Measurements from ENCODE around the gene PKP2.
A peak's percentile ranks its signal among the peaks of the same experiment; 100 is the strongest.

Gene PKP2

DNA sequence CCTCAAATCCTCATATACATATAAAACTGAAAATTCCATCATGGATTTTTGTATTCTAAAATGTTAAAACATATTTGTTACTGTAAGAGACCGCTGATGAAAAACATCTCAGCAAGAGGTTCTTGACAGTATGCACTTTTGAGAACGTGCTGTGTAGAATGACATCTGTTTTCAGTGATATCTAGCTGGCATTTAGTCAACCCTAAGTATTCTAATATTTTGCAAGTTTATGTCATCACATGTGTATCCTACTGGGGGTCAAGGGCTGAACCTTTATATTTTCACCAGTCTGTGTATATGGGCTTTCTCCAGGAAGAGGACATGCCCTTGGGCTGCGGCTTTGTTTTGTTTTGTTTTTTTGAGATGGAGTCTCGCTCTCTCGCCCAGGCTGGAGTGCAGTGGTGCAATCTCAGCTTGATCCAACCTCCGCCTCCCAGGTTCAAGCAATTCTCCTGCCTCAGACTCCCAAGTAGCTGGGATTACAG is 118.8 kb downstream of the PKP2 start:
- no peaks in the 10 kb centered on the region for H3K9me3 Mint-ChIP-seq
- H3K4me1 Mint-ChIP-seq, result no peaks in the 10 kb centered on the region
- H3K27me3 Mint-ChIP-seq, result peaks cover 49% of the 10 kb centered on the region
- H3K27ac Mint-ChIP-seq, result no peak overlapping the region
- H3K4me3 Mint-ChIP-seq, result no peak overlapping the region
- H3K36me3 Mint-ChIP-seq, result no peaks in the 10 kb centered on the region
- ATAC-seq, result no peak

DNA sequence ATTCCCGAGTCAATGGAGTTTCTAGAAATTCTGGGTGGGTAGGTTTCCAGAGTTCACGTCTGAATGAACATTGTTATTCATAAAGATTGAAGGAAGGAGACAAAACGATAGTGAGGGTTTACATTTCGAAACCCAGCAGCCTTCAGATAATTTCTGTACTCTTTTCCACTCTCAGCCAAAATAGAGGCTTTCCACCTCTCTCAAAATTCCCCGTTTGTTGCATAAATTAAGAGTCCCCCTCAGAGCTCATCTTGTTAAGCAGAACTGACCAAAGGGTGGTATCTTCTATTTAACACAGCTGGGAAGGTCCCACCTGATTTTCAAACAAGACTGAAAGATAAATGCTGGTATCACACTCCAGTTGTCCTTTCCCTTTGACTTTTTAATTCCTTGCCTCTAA is 119.4 kb downstream of the PKP2 start:
- Mint-ChIP-seq H3K27me3 (peaks cover 49% of the 10 kb centered on the region), H3K4me1 (no peaks in the 10 kb centered on the region), H3K36me3 (no peaks in the 10 kb centered on the region), H3K4me3 (no peak overlapping the region), H3K27ac (no peak overlapping the region), H3K9me3 (no peaks in the 10 kb centered on the region)
- peak; percentile 63 for ATAC-seq

- Mint-ChIP-seq H3K27me3 (peaks cover 58% of the 10 kb centered on the region), H3K4me3 (no peak overlapping the region), H3K36me3 (no peaks in the 10 kb centered on the region), H3K27ac (no peak overlapping the region), H3K9me3 (no peaks in the 10 kb centered on the region), H3K4me1 (no peaks in the 10 kb centered on the region)
- ATAC-seq, result no peak
Measured at GRCh38 chr12:32776258-32776657, 120.3 kb downstream of the PKP2 start.

DNA sequence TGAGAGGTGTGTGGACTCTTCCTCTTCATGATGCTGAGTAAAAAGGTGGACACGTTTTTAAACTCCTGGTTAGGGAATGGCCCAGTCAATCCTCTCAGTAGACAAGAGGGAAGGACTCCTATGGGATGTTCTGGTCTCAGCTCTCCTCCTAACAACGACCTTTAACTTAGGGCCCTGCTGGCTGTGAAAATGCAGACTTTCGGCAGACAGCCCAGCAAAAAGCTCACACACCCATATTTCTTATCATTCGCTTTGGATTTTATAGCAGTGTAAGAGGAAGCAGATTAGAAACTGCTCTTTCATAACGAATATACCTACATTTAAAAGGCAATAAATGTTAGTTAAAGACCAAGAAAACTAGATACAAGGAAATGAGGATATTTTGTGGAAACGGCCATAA is 122.9 kb downstream of the PKP2 start:
- H3K27ac Mint-ChIP-seq, result no peak overlapping the region
- no peak overlapping the region for H3K4me3 Mint-ChIP-seq
- H3K4me1 Mint-ChIP-seq, result no peaks in the 10 kb centered on the region
- no peaks in the 10 kb centered on the region for H3K36me3 Mint-ChIP-seq
- peaks cover 57% of the 10 kb centered on the region for H3K27me3 Mint-ChIP-seq
- no peak for ATAC-seq
- H3K9me3 Mint-ChIP-seq, result no peaks in the 10 kb centered on the region

DNA sequence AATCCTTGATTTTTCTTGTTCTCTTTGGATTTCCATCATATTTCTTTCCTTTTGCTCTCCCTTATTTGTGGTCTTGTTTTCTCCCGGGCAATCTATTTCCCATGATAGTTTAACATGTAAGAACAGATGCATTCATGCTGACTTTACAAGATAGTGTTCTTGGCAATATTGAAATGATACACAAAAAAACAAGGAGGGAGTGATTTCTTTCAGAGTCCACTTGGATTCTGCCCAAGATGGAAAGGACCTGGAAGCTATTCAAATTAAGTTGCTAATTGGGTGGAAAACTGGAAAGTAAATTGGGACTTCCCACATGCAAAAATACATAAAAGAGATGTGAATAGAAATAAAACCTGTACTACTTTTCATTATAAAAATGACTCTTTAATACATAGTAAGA is 126.4 kb downstream of the PKP2 start:
- Mint-ChIP-seq H3K27me3 (peaks cover 32% of the 10 kb centered on the region), H3K36me3 (no peaks in the 10 kb centered on the region), H3K9me3 (no peaks in the 10 kb centered on the region), H3K27ac (no peak overlapping the region), H3K4me1 (no peaks in the 10 kb centered on the region), H3K4me3 (no peak overlapping the region)
- ATAC-seq, result no peak

- Mint-ChIP-seq H3K36me3 (no peaks in the 10 kb centered on the region), H3K27me3 (peaks cover 25% of the 10 kb centered on the region), H3K9me3 (no peaks in the 10 kb centered on the region), H3K4me1 (no peaks in the 10 kb centered on the region), H3K27ac (no peak overlapping the region), H3K4me3 (no peak overlapping the region)
- no peak for ATAC-seq
Measured at GRCh38 chr12:32768518-32768917, 128.1 kb downstream of the PKP2 start.

DNA sequence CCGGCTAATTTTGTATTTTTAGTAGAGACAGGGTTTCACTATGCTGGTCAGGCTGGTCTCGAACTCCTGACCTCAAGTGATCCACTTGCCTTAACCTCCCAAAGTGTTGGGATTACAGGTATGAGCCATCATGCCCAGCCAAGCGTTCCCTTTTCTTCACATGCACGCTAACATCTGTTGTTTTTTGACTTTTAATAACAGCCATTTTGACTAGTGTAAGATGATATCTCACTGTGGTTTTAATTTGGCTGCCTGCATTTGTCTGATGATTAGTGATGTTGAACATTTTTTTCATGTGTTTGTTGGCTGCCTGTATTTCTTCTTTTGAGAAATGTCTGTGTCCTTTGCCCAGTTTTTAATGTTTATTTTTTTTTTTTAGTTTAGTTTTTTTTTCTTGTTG is 130.7 kb downstream of the PKP2 start:
- Mint-ChIP-seq H3K36me3 (no peaks in the 10 kb centered on the region), H3K27ac (no peak overlapping the region), H3K4me3 (no peak overlapping the region), H3K9me3 (no peaks in the 10 kb centered on the region), H3K4me1 (peaks cover 13% of the 10 kb centered on the region), H3K27me3 (peaks cover 11% of the 10 kb centered on the region)
- no peak for ATAC-seq

- Mint-ChIP-seq H3K9me3 (no peaks in the 10 kb centered on the region), H3K4me1 (peaks cover 13% of the 10 kb centered on the region), H3K36me3 (no peaks in the 10 kb centered on the region), H3K4me3 (no peak overlapping the region), H3K27me3 (no peaks in the 10 kb centered on the region), H3K27ac (peak overlapping the region; percentile 66)
- ATAC-seq, result peak; percentile 55
Measured at GRCh38 chr12:32761716-32762115, 134.9 kb downstream of the PKP2 start.

DNA sequence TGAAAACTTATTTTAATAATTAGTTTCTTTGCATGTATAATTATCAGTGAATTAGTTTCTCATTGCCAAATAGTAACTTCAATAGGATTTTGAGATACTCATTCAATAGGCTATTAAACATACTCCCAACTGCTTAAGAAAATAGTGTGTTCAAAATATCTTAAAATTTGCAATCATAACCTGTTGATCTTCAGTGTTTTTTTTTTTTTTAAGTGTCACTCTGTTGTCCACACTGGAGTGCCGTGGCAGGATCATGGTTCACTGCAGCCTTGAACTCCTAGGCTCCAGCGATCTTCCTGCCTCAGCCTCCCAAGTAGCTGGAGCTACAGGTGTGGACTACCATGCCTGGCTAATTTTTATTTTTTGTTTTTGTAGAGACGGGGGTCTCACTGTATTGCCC is 139.4 kb downstream of the PKP2 start:
- Mint-ChIP-seq H3K36me3 (no peaks in the 10 kb centered on the region), H3K27me3 (no peaks in the 10 kb centered on the region), H3K4me1 (peaks cover 20% of the 10 kb centered on the region), H3K4me3 (no peak overlapping the region), H3K9me3 (no peaks in the 10 kb centered on the region), H3K27ac (no peak overlapping the region)
- ATAC-seq, result no peak

DNA sequence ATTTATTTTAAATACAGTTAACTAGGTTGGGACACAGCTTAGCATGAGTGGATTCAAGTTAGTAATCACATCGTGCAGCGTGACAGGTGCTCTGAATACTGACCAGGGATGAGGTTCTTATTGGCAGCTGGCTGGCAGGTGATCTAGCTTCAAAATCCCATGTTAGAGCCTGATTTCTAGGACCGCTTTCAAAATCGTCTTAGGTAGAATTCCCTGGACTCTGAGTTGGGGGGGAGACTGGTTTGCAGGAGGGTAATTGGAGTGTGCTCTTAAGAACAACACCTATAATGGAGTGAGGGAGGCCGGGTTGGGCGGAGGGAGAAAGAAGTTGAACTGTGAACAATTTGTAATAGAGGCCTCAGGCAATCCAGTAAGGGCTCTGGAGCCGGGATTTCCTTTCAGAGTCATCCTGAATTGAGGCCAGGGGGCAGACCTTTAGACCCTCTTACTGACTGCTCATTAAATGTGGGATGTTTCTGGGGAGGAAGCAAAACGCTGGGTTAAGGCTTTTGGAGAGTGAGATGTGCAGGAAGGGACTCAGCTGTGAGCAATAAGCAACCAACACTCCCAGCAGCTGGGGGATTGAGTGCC is 140.0 kb downstream of the PKP2 start:
- H3K4me3 Mint-ChIP-seq, result peak overlapping the region; percentile 87
- peak overlapping the region; percentile 90 for H3K27ac Mint-ChIP-seq
- peaks cover 15% of the 10 kb centered on the region for H3K4me1 Mint-ChIP-seq
- no peaks in the 10 kb centered on the region for H3K27me3 Mint-ChIP-seq
- H3K9me3 Mint-ChIP-seq, result no peaks in the 10 kb centered on the region
- no peaks in the 10 kb centered on the region for H3K36me3 Mint-ChIP-seq
- no peak for ATAC-seq

- Mint-ChIP-seq H3K27me3 (no peaks in the 10 kb centered on the region), H3K4me1 (peaks cover 9% of the 10 kb centered on the region), H3K36me3 (no peaks in the 10 kb centered on the region), H3K27ac (peak within 1 kb of the TSS; percentile 90), H3K4me3 (peak within 1 kb of the TSS; percentile 87), H3K9me3 (no peaks in the 10 kb centered on the region)
- peak; percentile 96 for ATAC-seq
Measured at GRCh38 chr12:32755654-32756475, 140.7 kb downstream of the PKP2 start, which contains the start of gene YARS2. YARS2 (minus strand) TSS chr12:32755897; CDS start chr12:32755874, 23 bp downstream.

- no peaks in the 10 kb centered on the region for H3K27me3 Mint-ChIP-seq
- H3K27ac Mint-ChIP-seq, result peak overlapping the region; percentile 90
- peaks cover 9% of the 10 kb centered on the region for H3K4me1 Mint-ChIP-seq
- no peaks in the 10 kb centered on the region for H3K36me3 Mint-ChIP-seq
- H3K4me3 Mint-ChIP-seq, result peak overlapping the region; percentile 87
- H3K9me3 Mint-ChIP-seq, result no peaks in the 10 kb centered on the region
- peak; percentile 82 for ATAC-seq
Measured at GRCh38 chr12:32755051-32755653, 141.4 kb downstream of the PKP2 start.

GRCh38 chr12:32754111-32754510 is 142.5 kb downstream of the PKP2 start:
- Mint-ChIP-seq H3K27me3 (no peaks in the 10 kb centered on the region), H3K36me3 (no peaks in the 10 kb centered on the region), H3K4me3 (peak overlapping the region; percentile 87), H3K9me3 (no peaks in the 10 kb centered on the region), H3K27ac (peak overlapping the region; percentile 90), H3K4me1 (peaks cover 9% of the 10 kb centered on the region)
- ATAC-seq, result no peak

DNA sequence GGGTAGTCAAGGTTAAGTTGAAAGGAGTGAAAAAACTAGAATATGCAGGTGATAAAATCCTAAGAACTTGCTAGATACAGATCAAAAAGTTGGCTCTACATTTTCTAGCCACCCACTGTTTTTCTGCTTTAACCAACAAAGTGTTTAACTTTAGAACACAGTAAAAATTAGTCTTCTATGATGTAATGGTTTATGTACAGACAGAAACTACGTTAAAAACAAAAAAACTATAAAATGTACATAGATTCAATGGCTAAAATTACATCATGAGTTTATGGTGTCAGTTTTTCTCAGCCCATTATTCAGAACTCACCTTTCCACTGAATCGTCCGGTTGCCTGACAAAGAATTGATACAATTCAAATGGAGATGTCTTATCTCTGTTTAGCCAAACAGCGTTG is 143.0 kb downstream of the PKP2 start:
- Mint-ChIP-seq H3K27ac (peak overlapping the region; percentile 90), H3K27me3 (no peaks in the 10 kb centered on the region), H3K36me3 (no peaks in the 10 kb centered on the region), H3K4me3 (no peak overlapping the region), H3K9me3 (no peaks in the 10 kb centered on the region), H3K4me1 (peaks cover 9% of the 10 kb centered on the region)
- ATAC-seq, result no peak

DNA sequence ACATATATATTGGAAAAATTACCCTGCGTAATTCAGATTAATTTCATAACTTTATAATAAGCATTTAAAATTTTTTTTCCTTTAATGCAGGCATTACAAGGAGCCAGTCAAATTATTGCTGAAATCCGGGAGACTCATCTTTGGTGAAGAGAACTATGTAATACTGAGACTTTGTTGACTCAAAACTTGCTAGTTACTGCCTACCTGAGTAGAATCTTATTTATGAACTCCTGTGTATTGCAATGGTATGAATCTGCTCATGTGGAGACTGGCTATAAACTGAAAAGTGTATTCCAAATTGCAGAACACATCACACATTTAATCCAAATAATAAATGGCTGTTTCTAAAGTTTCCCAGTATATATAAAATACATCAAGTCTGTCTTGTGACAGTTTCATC is 153.3 kb downstream of the PKP2 start:
- H3K4me1 Mint-ChIP-seq, result no peaks in the 10 kb centered on the region
- no peak overlapping the region for H3K27ac Mint-ChIP-seq
- peaks cover 53% of the 10 kb centered on the region for H3K36me3 Mint-ChIP-seq
- H3K27me3 Mint-ChIP-seq, result no peaks in the 10 kb centered on the region
- no peak overlapping the region for H3K4me3 Mint-ChIP-seq
- ATAC-seq, result no peak
- H3K9me3 Mint-ChIP-seq, result no peaks in the 10 kb centered on the region

DNA sequence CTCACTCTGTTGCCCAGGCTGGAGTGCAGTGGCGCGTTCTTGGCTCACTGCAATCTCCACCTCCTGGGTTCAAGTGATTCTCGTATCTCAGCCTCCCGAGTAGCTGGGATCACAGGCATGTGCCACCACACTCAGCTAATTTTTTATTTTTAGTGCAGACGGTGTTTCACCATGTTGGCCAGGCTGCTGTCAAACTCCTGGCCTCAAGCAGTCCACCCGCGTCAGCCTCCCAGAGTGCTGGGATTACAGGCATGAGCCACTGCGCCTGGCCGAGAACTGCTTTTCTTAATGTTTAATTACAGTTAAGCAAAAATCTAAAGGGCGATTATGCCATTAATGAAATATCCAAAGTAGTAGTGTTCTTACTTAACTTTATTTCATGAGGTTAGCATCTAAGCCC is 154.4 kb downstream of the PKP2 start:
- Mint-ChIP-seq H3K27ac (no peak overlapping the region), H3K36me3 (peaks cover 44% of the 10 kb centered on the region), H3K9me3 (no peaks in the 10 kb centered on the region), H3K27me3 (no peaks in the 10 kb centered on the region), H3K4me3 (no peak overlapping the region), H3K4me1 (no peaks in the 10 kb centered on the region)
- no peak for ATAC-seq

Measured in stimulated activated memory B cell treated with anti-CD40 and anti-IgM and Interleukin-4, amounts not matched to agents 10 μg/mL and 1 μg/mL and 100 μg/mL, for 72 hours (primary cell).